DND-41 (cell line): ENCODE results near the gene PREX1.

Experiments used
- ATAC-seq: fragments of 200-7000 bp; cut with Tn5 transposase; 3 replicates; pipeline ENCODE4 v1.9.1; 2021; ENCODE audit warnings: low read depth; ENCODE audit not compliant: insufficient read depth
- DNase-seq: peaks from one replicate; pipeline ENCODE4 v3.0.0-alpha.2; 2020
- H2AFZ ChIP-seq: 2 replicates; pipeline ENCODE4 v1.6.0; 2012; ENCODE audit warnings: low read depth, low read length
- H3K27ac ChIP-seq: 2 replicates; pipeline ENCODE4 v1.5.1; 2012; ENCODE audit warnings: low read length, inconsistent platforms
- H3K27me3 ChIP-seq: fragments of 200-600 bp; sonication (generic); 2 replicates; pipeline ENCODE4 v1.6.0; 2012; ENCODE audit warnings: low read length, mild to moderate bottlenecking, inconsistent platforms; ENCODE audit not compliant: insufficient read depth, poor library complexity
- H3K36me3 ChIP-seq: 2 replicates; pipeline ENCODE4 v1.5.1; 2012; ENCODE audit warnings: low read length, inconsistent platforms; ENCODE audit not compliant: insufficient read depth
- H3K4me1 ChIP-seq: 2 replicates; pipeline ENCODE4 v1.5.1; 2012; ENCODE audit warnings: mild to moderate bottlenecking, low read length; ENCODE audit not compliant: insufficient read depth
- H3K4me2 ChIP-seq: 2 replicates; pipeline ENCODE4 v1.6.0; 2012; ENCODE audit warnings: mild to moderate bottlenecking, moderate library complexity, low read length, inconsistent platforms; ENCODE audit not compliant: insufficient read depth
- H3K4me3 ChIP-seq, 2 experiments: fragments of 200-600 bp in 1 of 2; shearing (Covaris generic) in 1 of 2; 2 replicates each; pipeline ENCODE4 v1.5.1; 2012 to 2016; ENCODE audit warnings: inconsistent platforms in 2 of 2, low read length in 2 of 2, mild to moderate bottlenecking in 2 of 2, low read depth in 1 of 2, moderate library complexity in 1 of 2
- H3K79me2 ChIP-seq: 2 replicates; pipeline ENCODE4 v1.6.0; 2012; ENCODE audit warnings: low read length, inconsistent platforms; ENCODE audit not compliant: insufficient read depth
- H3K9ac ChIP-seq: 2 replicates; pipeline ENCODE4 v1.6.0; 2012; ENCODE audit warnings: low read depth, mild to moderate bottlenecking, inconsistent platforms, low read length, moderate library complexity
- H3K9me3 ChIP-seq: 2 replicates; pipeline ENCODE4 v1.5.1; 2012; ENCODE audit warnings: low read length, moderate library complexity, mild to moderate bottlenecking, inconsistent platforms; ENCODE audit not compliant: insufficient read depth, severe bottlenecking
- H4K20me1 ChIP-seq: 2 replicates; pipeline ENCODE4 v1.6.0; 2012; ENCODE audit warnings: low read length; ENCODE audit not compliant: insufficient read depth
- CTCF ChIP-seq: IDR thresholded peaks from 2 replicates; pipeline ENCODE4 v1.5.1; 2012; ENCODE audit warnings: borderline replicate concordance, low read length, moderate library complexity, mild to moderate bottlenecking; ENCODE audit not compliant: poor library complexity, severe bottlenecking; ENCODE audit errors: extremely low read depth
- EZH2 ChIP-seq: IDR thresholded peaks from 3 replicates; pipeline ENCODE4 v1.6.1; 2012; ENCODE audit warnings: borderline replicate concordance, low read depth, mild to moderate bottlenecking, moderate library complexity, low read length, inconsistent platforms; ENCODE audit not compliant: severe bottlenecking

Gene PREX1

GRCh38 chr20:48831718-48832404, 4.1 kb upstream of the PREX1 start:
- DNase-seq = no peak
- no peak overlapping the region for H3K27ac ChIP-seq

GRCh38 chr20:48830826-48831318, 3.1 kb upstream of the PREX1 start:
- Histone ChIP-seq H4K20me1 (no peaks in the 10 kb centered on the region), H3K4me3 (no peak overlapping the region), H3K27ac (no peak overlapping the region), H3K27me3 (peaks cover 11% of the 10 kb centered on the region), H3K79me2 (no peaks in the 10 kb centered on the region), H2AFZ (no peak overlapping the region), H3K9me3 (no peaks in the 10 kb centered on the region), H3K4me1 (peaks cover 7% of the 10 kb centered on the region), H3K36me3 (no peaks in the 10 kb centered on the region), H3K4me2 (no peak overlapping the region), H3K9ac (no peak overlapping the region)
- TF ChIP-seq EZH2 (no peak), CTCF (no peak)
- no peak for DNase-seq
- ATAC-seq = no peak

More at GRCh38 chr20:48831718-48832404, 4.1 kb upstream of the PREX1 start:
- H3K9me3 ChIP-seq = no peaks in the 10 kb centered on the region
- peaks cover 11% of the 10 kb centered on the region for H3K27me3 ChIP-seq
- no peak overlapping the region for H2AFZ ChIP-seq
- H3K4me3 ChIP-seq = no peak overlapping the region
- no peak for ATAC-seq
- H3K4me1 ChIP-seq = peaks cover 7% of the 10 kb centered on the region
- no peak for TF ChIP-seq EZH2
- TF ChIP-seq CTCF = no peak
- H3K4me2 ChIP-seq = no peak overlapping the region
- no peaks in the 10 kb centered on the region for H3K79me2 ChIP-seq
- H3K36me3 ChIP-seq = no peaks in the 10 kb centered on the region
- H4K20me1 ChIP-seq = no peaks in the 10 kb centered on the region
- H3K9ac ChIP-seq = no peak overlapping the region

- Histone ChIP-seq H3K4me3 (no peak overlapping the region), H3K27me3 (peaks cover 13% of the 10 kb centered on the region), H3K9ac (no peak overlapping the region), H2AFZ (no peak overlapping the region), H3K27ac (no peak overlapping the region), H4K20me1 (no peaks in the 10 kb centered on the region), H3K36me3 (no peaks in the 10 kb centered on the region), H3K9me3 (no peaks in the 10 kb centered on the region), H3K4me2 (no peak overlapping the region), H3K79me2 (no peaks in the 10 kb centered on the region), H3K4me1 (peaks cover 7% of the 10 kb centered on the region)
- DNase-seq = no peak
- TF ChIP-seq EZH2 = no peak
- TF ChIP-seq CTCF = no peak
- no peak for ATAC-seq
Observed at GRCh38 chr20:48829940-48830339, 2.1 kb upstream of the PREX1 start.
